Measurements from ENCODE around the gene INSYN2B.

INSYN2B gene

DNA sequence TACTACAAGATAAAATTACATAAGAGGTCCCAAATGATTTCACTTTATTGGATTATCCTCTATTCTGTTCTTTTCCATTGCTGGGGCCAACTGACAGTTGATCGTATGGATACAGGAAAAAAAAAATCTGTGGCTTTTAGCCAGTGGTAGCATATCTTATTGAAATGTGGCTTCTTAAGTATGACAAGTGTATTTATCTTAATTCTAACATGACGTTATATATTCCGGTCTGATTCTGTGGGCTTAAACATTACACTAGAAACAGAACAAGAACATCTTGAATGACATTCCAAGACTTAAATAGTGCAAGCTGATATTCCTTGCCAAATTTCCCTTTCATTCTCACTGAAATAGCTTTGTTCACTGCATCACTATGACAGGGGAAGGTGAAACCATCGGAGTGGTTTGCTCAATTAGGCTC, 117.9 kb downstream of the INSYN2B start:
- TF ChIP-seq CTCF (IDR thresholded peaks at IDR 0.05; ENCODE audit: low read depth, low read length), result no peak
- no peak for DNase-seq (ENCODE audit: extremely low read depth, low read depth)

GRCh38 chr5:169861934-169862333, 118.4 kb downstream of the INSYN2B start:
- DNase-seq (ENCODE audit: extremely low read depth, low read depth), result peak; percentile 43
- TF ChIP-seq CTCF (IDR thresholded peaks at IDR 0.05; ENCODE audit: low read depth, low read length), result no peak

- DNase-seq (ENCODE audit: extremely low read depth, low read depth), result no peak
- TF ChIP-seq CTCF (IDR thresholded peaks at IDR 0.05; ENCODE audit: low read depth, low read length), result no peak
Measured at GRCh38 chr5:169861433-169861832, 118.9 kb downstream of the INSYN2B start.

DNA sequence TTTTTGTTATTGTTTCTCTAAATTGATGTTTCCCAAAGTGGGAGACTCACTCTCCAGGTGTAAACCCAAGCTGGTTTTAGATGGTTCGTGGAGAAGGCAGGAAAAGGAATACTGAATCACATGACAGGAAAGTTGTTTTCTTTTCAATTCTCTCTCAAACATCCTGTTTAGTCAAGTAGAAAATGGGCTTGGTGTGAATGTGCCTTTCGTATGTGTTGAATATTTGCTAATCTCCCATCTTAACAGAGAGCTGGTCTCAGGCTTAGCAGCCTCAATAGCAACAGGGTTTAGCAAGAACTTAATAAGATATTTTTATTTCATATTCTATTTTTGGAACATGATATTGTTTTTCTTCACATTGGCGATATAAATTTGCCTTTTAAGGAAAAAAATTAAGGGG, 119.7 kb downstream of the INSYN2B start:
- no peak for DNase-seq (ENCODE audit: extremely low read depth, low read depth)
- no peak for TF ChIP-seq CTCF (IDR thresholded peaks at IDR 0.05; ENCODE audit: low read depth, low read length)

GRCh38 chr5:169856571-169856970, 123.7 kb downstream of the INSYN2B start:
- peak; percentile 68 for DNase-seq (ENCODE audit: extremely low read depth, low read depth)
- TF ChIP-seq CTCF (IDR thresholded peaks at IDR 0.05; ENCODE audit: low read depth, low read length), result no peak

- no peak for DNase-seq (ENCODE audit: extremely low read depth, low read depth)
- TF ChIP-seq CTCF (IDR thresholded peaks at IDR 0.05; ENCODE audit: low read depth, low read length), result no peak
Measured at GRCh38 chr5:169851321-169851850, 128.9 kb downstream of the INSYN2B start.

DNA sequence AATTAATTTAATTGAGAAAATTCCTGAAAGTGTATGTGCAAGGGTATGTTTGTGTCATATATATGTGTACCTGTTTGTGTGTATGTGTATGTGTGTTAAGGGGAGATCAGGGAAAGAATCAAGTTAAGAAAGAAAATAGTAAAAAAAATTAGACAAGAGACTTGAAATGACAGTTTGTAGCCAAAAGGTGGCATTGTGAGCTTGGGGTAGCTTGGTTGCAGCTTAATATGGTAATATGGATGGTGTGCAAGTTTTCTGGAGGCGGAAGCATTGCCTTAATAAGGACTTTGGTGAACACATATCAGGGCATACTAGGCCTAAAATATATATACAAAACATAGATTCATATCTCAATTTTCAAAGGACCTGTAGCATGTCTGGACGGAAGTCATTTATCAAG, 129.9 kb downstream of the INSYN2B start:
- no peak; the same call in none of the 2 replicates for TF ChIP-seq CTCF (IDR thresholded peaks at IDR 0.05; ENCODE audit: low read depth, low read length)
- no peak for DNase-seq (ENCODE audit: extremely low read depth, low read depth)
